ENCODE data around the gene CACNA1A. TPM values are rescaled to one million over a fixed set of nuclear protein-coding genes. Genes with fewer than 3 reads are reported as not detected.

CACNA1A gene
- total RNA-seq, 1 donor from 2014 or later: 43.0 TPM

DNA sequence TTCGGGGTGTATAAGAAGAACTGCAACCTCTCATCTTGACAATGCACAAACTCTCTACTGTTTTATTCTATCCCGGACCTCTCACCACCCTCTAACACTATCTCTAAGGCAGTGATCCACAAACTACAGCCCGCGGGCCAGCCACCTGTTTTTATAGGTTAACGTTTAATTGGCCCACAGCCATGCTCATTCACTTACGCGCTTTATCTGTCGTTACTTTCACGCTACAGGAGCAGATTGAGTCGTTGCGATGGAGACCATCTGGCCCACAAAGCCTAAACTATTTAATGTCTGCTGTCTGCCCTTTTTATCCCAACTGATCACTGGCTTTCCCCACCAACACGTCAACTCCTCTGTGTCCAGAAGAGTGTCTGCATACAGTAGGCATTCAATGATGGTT, 158.9 kb downstream of the CACNA1A start:
- peaks cover 9% of the 10 kb centered on the region for H3K27me3 Mint-ChIP-seq

DNA sequence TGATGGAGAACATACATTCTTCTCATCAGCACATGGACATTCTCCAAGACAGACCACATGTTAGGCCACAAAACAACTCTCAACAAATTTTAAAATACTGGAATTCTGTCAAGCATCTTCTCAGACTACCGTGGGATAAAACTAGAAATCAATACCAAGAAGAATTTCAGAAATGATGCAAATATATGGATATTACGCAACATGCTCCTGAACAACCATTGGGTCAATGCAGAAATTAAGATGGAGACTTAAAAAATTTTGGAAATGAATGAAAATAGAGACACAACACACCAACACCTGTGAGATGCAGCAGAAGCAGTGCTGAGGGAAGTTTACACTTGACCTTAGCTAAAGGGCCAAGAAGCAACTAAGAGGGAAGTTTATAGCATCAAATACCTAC, 162.8 kb downstream of the CACNA1A start:
- Mint-ChIP-seq H3K4me1 (ENCODE audit: low read depth) (no peaks in the 10 kb centered on the region), H3K9me3 (ENCODE audit: low read depth) (no peaks in the 10 kb centered on the region), H3K27me3 (peaks cover 26% of the 10 kb centered on the region), H3K27ac (no peak overlapping the region), H3K36me3 (ENCODE audit: insufficient read depth) (no peaks in the 10 kb centered on the region), H3K4me3 (ENCODE audit: low read depth) (no peak overlapping the region)
- no peak for DNase-seq (ENCODE audit: low spot score, unreplicated experiment)
- TF ChIP-seq, protein P1, sequence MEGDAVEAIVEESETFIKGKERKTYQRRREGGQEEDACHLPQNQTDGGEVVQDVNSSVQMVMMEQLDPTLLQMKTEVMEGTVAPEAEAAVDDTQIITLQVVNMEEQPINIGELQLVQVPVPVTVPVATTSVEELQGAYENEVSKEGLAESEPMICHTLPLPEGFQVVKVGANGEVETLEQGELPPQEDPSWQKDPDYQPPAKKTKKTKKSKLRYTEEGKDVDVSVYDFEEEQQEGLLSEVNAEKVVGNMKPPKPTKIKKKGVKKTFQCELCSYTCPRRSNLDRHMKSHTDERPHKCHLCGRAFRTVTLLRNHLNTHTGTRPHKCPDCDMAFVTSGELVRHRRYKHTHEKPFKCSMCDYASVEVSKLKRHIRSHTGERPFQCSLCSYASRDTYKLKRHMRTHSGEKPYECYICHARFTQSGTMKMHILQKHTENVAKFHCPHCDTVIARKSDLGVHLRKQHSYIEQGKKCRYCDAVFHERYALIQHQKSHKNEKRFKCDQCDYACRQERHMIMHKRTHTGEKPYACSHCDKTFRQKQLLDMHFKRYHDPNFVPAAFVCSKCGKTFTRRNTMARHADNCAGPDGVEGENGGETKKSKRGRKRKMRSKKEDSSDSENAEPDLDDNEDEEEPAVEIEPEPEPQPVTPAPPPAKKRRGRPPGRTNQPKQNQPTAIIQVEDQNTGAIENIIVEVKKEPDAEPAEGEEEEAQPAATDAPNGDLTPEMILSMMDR (IDR thresholded peaks at IDR 0.05; ENCODE audit: unreplicated experiment): no peak

More for the DNA sequence above, 158.9 kb downstream of the CACNA1A start:
- no peaks in the 10 kb centered on the region for H3K4me1 Mint-ChIP-seq (ENCODE audit: low read depth)
- TF ChIP-seq, protein P1 (IDR thresholded peaks at IDR 0.05; ENCODE audit: unreplicated experiment): no peak
- no peak overlapping the region for H3K4me3 Mint-ChIP-seq (ENCODE audit: low read depth)
- peaks cover 3% of the 10 kb centered on the region for H3K9me3 Mint-ChIP-seq (ENCODE audit: low read depth)
- DNase-seq (ENCODE audit: low spot score, unreplicated experiment): no peak
- no peaks in the 10 kb centered on the region for H3K36me3 Mint-ChIP-seq (ENCODE audit: insufficient read depth)
- no peak overlapping the region for H3K27ac Mint-ChIP-seq

DNA sequence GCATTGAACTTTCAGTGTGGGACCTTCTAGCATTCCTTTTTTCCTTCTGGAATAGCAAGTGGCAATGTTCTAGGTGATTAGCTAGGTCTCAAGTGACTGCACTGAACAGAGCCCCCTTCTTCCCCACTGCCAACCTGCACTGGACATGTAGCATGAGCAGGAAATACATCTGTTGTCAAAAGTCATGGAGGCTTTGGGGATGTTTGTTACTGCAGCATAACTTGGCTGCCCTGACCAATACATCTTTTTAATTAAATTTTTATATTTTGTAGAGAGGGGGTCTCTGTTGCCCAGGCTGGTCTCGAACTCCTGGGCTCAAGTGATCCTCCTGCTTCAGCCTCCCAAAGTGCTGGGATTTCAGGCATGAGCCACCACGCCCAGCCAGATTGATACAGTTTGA, 163.6 kb downstream of the CACNA1A start:
- TF ChIP-seq, protein P1 (IDR thresholded peaks at IDR 0.05; ENCODE audit: unreplicated experiment): no peak
- Mint-ChIP-seq H3K36me3 (ENCODE audit: insufficient read depth) (no peaks in the 10 kb centered on the region), H3K27ac (no peak overlapping the region), H3K4me3 (ENCODE audit: low read depth) (no peak overlapping the region), H3K9me3 (ENCODE audit: low read depth) (no peaks in the 10 kb centered on the region), H3K4me1 (ENCODE audit: low read depth) (no peaks in the 10 kb centered on the region), H3K27me3 (peaks cover 26% of the 10 kb centered on the region)
- no peak for DNase-seq (ENCODE audit: low spot score, unreplicated experiment)

DNA sequence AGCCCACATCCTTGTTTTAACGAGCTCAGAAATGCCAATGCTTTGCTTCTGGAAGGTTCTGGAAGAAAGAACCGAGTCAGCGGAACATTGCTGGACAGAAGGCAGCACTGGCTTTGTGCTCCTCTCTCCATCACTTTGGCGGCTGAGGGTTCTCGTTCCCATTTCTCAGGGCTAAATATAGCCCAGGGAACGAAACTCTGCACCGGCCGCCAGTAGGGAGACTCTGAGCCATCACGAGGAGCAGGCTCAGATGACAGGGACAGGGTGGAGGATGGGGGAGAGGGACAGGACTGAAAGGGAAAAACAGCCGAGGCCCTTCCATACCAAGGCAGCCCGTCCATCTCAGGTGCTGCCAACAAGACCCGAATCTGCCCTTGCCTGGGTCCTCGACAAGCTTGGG, 166.4 kb downstream of the CACNA1A start:
- TF ChIP-seq, protein P1 (IDR thresholded peaks at IDR 0.05; ENCODE audit: unreplicated experiment): no peak
- H3K27me3 Mint-ChIP-seq: peaks cover 47% of the 10 kb centered on the region
- H3K36me3 Mint-ChIP-seq (ENCODE audit: insufficient read depth): no peaks in the 10 kb centered on the region
- H3K4me1 Mint-ChIP-seq (ENCODE audit: low read depth): no peaks in the 10 kb centered on the region
- no peak overlapping the region for H3K27ac Mint-ChIP-seq
- H3K4me3 Mint-ChIP-seq (ENCODE audit: low read depth): no peak overlapping the region
- no peak for DNase-seq (ENCODE audit: low spot score, unreplicated experiment)
- H3K9me3 Mint-ChIP-seq (ENCODE audit: low read depth): no peaks in the 10 kb centered on the region

DNA sequence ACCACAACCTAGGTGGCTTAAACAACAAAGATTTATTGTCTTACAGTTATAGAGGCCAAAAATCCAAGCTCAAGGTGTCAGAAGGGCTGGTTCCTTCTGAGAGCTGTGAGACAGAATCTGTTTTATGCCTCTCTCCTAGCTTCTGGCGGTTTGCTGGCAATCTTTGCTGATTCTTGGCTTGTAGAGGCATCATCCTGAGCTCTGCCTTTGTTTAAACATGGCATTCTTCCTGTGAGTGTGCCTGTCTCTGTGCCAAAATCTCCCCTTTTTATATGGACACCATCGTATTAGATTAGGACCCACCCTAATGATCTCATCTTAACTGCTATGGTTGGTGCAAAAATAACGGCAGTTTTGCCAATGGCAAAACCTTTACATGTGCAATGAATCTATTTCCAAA, 169.1 kb downstream of the CACNA1A start:
- Mint-ChIP-seq H3K4me3 (ENCODE audit: low read depth) (no peak overlapping the region), H3K4me1 (ENCODE audit: low read depth) (no peaks in the 10 kb centered on the region), H3K27me3 (peaks cover 58% of the 10 kb centered on the region), H3K36me3 (ENCODE audit: insufficient read depth) (no peaks in the 10 kb centered on the region), H3K9me3 (ENCODE audit: low read depth) (peaks cover 2% of the 10 kb centered on the region), H3K27ac (no peak overlapping the region)
- TF ChIP-seq, protein P1 (IDR thresholded peaks at IDR 0.05; ENCODE audit: unreplicated experiment): no peak
- DNase-seq (ENCODE audit: low spot score, unreplicated experiment): no peak

All from progenitor cell of endocrine pancreas (in vitro differentiated cells).